Trophoblast cell (in vitro differentiated cells and primary cell): ENCODE measurements around the gene RTBDN.
A peak's percentile ranks its signal among the peaks of the same experiment; 100 is the strongest.

Source experiments
- DNase-seq, 2 donors: peaks; one replicate each; pipeline ENCODE4 v3.0.0-alpha.2; 2016
- H2AFZ ChIP-seq: 2 replicates; pipeline ENCODE4 v1.6.1; 2013; ENCODE audit warnings: low read length, moderate library complexity, mild to moderate bottlenecking; ENCODE audit not compliant: insufficient read depth, poor library complexity
- H2AK5ac ChIP-seq: 2 replicates; pipeline ENCODE4 v1.6.1; 2013; ENCODE audit warnings: mild to moderate bottlenecking, low read length
- H2BK120ac ChIP-seq: 2 replicates; pipeline ENCODE4 v1.6.1; 2013; ENCODE audit warnings: low read length, mild to moderate bottlenecking, moderate library complexity; ENCODE audit not compliant: insufficient read depth, poor library complexity
- H2BK12ac ChIP-seq: 2 replicates; pipeline ENCODE4 v1.6.1; 2013; ENCODE audit warnings: mild to moderate bottlenecking, low read length, moderate library complexity
- H2BK5ac ChIP-seq: 2 replicates; pipeline ENCODE4 v1.6.1; 2013; ENCODE audit warnings: low read length, low read depth, moderate library complexity, mild to moderate bottlenecking; ENCODE audit not compliant: poor library complexity
- H3K14ac ChIP-seq: 2 replicates; pipeline ENCODE4 v1.6.1; 2013; ENCODE audit warnings: mild to moderate bottlenecking, low read length
- H3K18ac ChIP-seq: 2 replicates; pipeline ENCODE4 v1.6.1; 2013; ENCODE audit warnings: mild to moderate bottlenecking, low read length
- H3K23ac ChIP-seq: 2 replicates; pipeline ENCODE4 v1.6.1; 2013; ENCODE audit warnings: low read length
- H3K27ac ChIP-seq: 2 replicates; pipeline ENCODE4 v1.5.1; 2013; ENCODE audit warnings: low read depth, mild to moderate bottlenecking, inconsistent platforms, low read length, moderate library complexity
- H3K27me3 ChIP-seq: 2 replicates; pipeline ENCODE4 v1.6.1; 2013; ENCODE audit warnings: inconsistent platforms, mild to moderate bottlenecking, low read length, moderate library complexity; ENCODE audit not compliant: insufficient read depth
- H3K36me3 ChIP-seq, 2 experiments: 1 replicate in 1 of 2; 2 replicates in 1 of 2; pipeline ENCODE4 v1.6.1; 2013; ENCODE audit warnings: low read length in 2 of 2, mild to moderate bottlenecking in 2 of 2, moderate library complexity in 1 of 2; ENCODE audit not compliant: insufficient read depth in 2 of 2, control insufficient read depth in 1 of 2
- H3K4ac ChIP-seq: 2 replicates; pipeline ENCODE4 v1.6.1; 2013; ENCODE audit warnings: low read depth, mild to moderate bottlenecking, low read length, moderate library complexity
- H3K4me1 ChIP-seq, 2 experiments: 1 replicate in 1 of 2; 2 replicates in 1 of 2; pipeline ENCODE4 v1.6.1; 2013; ENCODE audit warnings: low read length in 2 of 2, mild to moderate bottlenecking in 2 of 2, moderate library complexity in 1 of 2; ENCODE audit not compliant: insufficient read depth in 2 of 2, control insufficient read depth in 1 of 2
- H3K4me2 ChIP-seq: 2 replicates; pipeline ENCODE4 v1.6.1; 2013; ENCODE audit warnings: inconsistent platforms, mild to moderate bottlenecking, low read length, moderate library complexity
- H3K4me3 ChIP-seq: 2 replicates; pipeline ENCODE4 v1.5.1; 2013; ENCODE audit warnings: mild to moderate bottlenecking, low read depth, low read length, inconsistent platforms
- H3K79me1 ChIP-seq: one replicate; pipeline ENCODE4 v1.6.1; 2013; ENCODE audit warnings: low read length
- H3K79me2 ChIP-seq: 2 replicates; pipeline ENCODE4 v1.6.1; 2013; ENCODE audit warnings: low read length, mild to moderate bottlenecking; ENCODE audit not compliant: control insufficient read depth, insufficient read depth, poor library complexity
- H3K9ac ChIP-seq: 2 replicates; pipeline ENCODE4 v1.6.1; 2013; ENCODE audit warnings: mild to moderate bottlenecking, low read length
- H3K9me3 ChIP-seq: 2 replicates; pipeline ENCODE4 v1.6.1; 2013; ENCODE audit warnings: low read depth, mild to moderate bottlenecking, control low read depth, inconsistent platforms, low read length; ENCODE audit not compliant: insufficient read depth
- H4K12ac ChIP-seq: 2 replicates; pipeline ENCODE4 v1.6.1; 2013; ENCODE audit warnings: low read depth, mild to moderate bottlenecking, low read length, moderate library complexity
- H4K8ac ChIP-seq: 2 replicates; pipeline ENCODE4 v1.6.1; 2013; ENCODE audit warnings: low read depth, mild to moderate bottlenecking, low read length, moderate library complexity
- H4K91ac ChIP-seq: one replicate; pipeline ENCODE4 v1.6.1; 2013; ENCODE audit warnings: low read depth, mild to moderate bottlenecking, low read length, moderate library complexity
- WGBS: extraction: QIAGEN DNeasy Blood & Tissue Kit; methylation state at CpG from one replicate; pipeline ENCODE4 v1.1.7; 2013; ENCODE audit warnings: missing lambda C conversion rate; ENCODE audit not compliant: insufficient read length, insufficient coverage; ENCODE audit errors: extremely low coverage; 5-methylcytosine and 5-hydroxymethylcytosine counted together

Gene RTBDN

DNA sequence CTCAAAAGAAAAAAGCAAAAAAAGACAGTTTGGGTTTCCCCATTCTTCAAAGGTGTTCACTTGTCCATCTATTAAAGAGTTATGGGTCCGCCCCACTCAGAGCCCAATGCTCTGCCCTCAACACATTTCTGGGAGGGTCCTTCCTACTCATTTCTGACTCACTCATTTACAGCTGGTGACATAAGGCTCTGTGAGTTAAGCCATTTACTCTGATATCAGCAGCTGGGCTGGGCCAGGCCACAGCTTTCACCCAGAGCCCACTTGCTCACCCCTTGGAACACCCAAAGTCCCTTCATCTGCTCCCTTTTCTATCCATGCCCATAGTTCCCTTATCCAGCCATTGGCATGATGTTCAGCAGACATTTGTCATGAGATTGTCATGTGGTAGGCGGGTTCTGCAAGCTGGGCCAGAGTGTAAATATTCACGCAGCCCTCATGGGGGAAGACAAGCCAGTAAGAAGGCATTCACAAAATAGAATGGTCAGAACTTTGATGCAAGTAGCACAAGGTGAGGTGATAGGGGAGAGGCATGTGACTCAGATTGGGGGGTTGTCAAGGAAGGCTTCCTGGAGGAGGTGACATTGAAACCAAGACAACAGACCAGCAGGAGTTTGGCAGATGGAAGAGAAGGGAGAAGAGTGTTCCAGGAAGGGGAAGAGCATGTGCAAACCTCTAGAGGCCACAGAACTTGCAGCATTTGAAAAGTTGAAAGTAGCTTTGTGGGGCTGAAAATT lies 9.8 kb upstream of the RTBDN start:
- H4K8ac ChIP-seq = no peak overlapping the region
- no peak overlapping the region for H3K14ac ChIP-seq
- no peak overlapping the region for H3K27ac ChIP-seq
- no peak overlapping the region for H3K18ac ChIP-seq
- H3K79me2 ChIP-seq = no peaks in the 10 kb centered on the region
- H3K4me2 ChIP-seq = no peak overlapping the region
- H3K27me3 ChIP-seq = peaks cover 4% of the 10 kb centered on the region
- no peak overlapping the region for H2BK12ac ChIP-seq
- peak in 1 of 2 donors; percentile 46 for DNase-seq
- H3K36me3 ChIP-seq = no peaks in the 10 kb centered on the region
- H2AFZ ChIP-seq = no peak overlapping the region
- no peaks in the 10 kb centered on the region for H3K79me1 ChIP-seq
- H3K4me1 ChIP-seq = peaks cover 3 to 10% of the 10 kb centered on the region in 2 experiments
- no peak overlapping the region for H2AK5ac ChIP-seq
- H3K9me3 ChIP-seq = peaks cover 8% of the 10 kb centered on the region
- no CpG with 5 or more reads among the region's 3 CpGs for WGBS
- H2BK5ac ChIP-seq = no peak overlapping the region
- H3K4me3 ChIP-seq = no peak overlapping the region
- no peak overlapping the region for H3K9ac ChIP-seq
- no peak overlapping the region for H4K91ac ChIP-seq
- H3K4ac ChIP-seq = no peak overlapping the region
- H4K12ac ChIP-seq = no peak overlapping the region
- no peak overlapping the region for H2BK120ac ChIP-seq
- no peak overlapping the region for H3K23ac ChIP-seq

DNA sequence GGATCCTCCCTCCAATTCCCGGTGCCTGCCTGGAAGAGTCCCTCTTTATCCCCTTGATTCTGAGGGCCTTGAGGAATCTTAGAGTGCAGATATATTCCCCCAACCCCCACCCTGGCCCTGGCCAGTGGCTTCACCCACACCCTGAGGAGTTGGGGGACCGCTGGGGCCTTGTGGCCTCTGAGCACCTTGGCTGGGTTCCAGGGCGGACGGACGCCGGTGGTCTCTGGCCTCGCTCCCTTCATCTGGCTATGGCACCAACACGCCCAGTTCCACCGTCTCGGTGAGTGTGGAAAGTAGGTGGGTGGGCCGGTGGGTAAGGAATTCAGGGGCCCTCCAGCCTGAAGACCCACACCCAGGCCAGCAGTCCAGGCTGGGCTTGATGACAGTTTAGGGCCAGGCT lies 8.9 kb upstream of the RTBDN start:
- Histone ChIP-seq H4K12ac (no peak overlapping the region), H4K8ac (no peak overlapping the region), H3K79me2 (no peaks in the 10 kb centered on the region), H3K4ac (no peak overlapping the region), H3K36me3 (no peaks in the 10 kb centered on the region), H2BK5ac (no peak overlapping the region), H4K91ac (no peak overlapping the region), H3K23ac (no peak overlapping the region), H2AFZ (no peak overlapping the region), H3K18ac (no peak overlapping the region), H3K79me1 (no peaks in the 10 kb centered on the region), H3K9ac (no peak overlapping the region), H2BK120ac (no peak overlapping the region), H2BK12ac (no peak overlapping the region), H3K4me2 (no peak overlapping the region), H3K14ac (no peak overlapping the region), H3K4me1 (peaks cover 3 to 10% of the 10 kb centered on the region in 2 experiments), H3K27me3 (peaks cover 12% of the 10 kb centered on the region), H3K27ac (no peak overlapping the region), H3K9me3 (peaks cover 8% of the 10 kb centered on the region), H3K4me3 (no peak overlapping the region), H2AK5ac (no peak overlapping the region)
- no CpG with 5 or more reads among the region's 11 CpGs for WGBS
- DNase-seq = no peak

DNA sequence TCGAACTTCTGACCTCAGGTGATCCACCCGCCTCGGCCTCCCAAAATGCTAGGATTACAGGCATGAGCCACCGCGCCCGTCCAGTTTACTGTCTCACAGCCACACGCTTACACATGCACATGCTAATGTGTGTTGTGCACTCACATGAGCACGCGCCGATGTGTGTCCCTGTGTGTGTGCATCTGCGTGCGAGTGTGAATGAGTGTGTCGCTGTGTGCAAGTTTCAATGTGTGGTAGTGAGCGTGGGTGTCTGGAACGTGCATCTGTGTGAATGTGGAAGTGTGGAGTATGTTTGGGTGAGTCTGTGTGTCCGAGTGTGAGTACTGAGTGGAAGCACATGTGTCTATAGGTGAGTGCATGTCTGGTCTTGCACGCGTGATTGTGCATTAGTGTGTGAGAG lies 8.1 kb upstream of the RTBDN start:
- no CpG with 5 or more reads among the region's 18 CpGs for WGBS
- H2AK5ac ChIP-seq = no peak overlapping the region

DNA sequence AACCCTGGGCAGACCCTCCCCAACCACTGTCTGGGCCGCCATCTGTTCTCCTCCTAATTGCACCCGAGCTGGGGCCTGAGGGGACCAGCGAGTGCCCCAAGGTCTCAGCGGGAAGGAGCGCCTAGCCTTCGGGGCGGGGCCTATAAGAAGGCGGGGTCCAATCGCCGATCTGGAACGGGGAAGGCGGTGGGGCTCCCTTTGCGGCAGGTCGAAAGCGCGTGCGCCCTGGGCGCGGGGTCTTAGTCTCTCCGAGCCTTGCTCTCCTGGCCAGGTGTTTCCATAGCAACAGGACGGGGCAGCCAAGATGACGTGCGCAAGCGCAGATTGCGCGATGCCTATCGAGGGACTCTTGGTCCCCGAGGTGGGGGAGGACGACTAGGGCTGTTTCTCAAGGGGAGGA lies 6.7 kb upstream of the RTBDN start:
- Histone ChIP-seq H3K27ac (no peak overlapping the region), H2BK5ac (no peak overlapping the region), H4K8ac (no peak overlapping the region), H3K27me3 (peaks cover 12% of the 10 kb centered on the region), H3K9ac (no peak overlapping the region), H3K4me3 (peak overlapping the region; percentile 18), H3K4me1 (peaks cover 3 to 12% of the 10 kb centered on the region in 2 experiments), H2AK5ac (no peak overlapping the region), H2AFZ (peak overlapping the region; percentile 32), H3K79me1 (no peaks in the 10 kb centered on the region), H4K12ac (no peak overlapping the region), H3K14ac (no peak overlapping the region), H4K91ac (no peak overlapping the region), H2BK12ac (no peak overlapping the region), H3K9me3 (peaks cover 4% of the 10 kb centered on the region), H3K23ac (no peak overlapping the region), H3K4ac (no peak overlapping the region), H3K18ac (no peak overlapping the region), H3K4me2 (peak overlapping the region; percentile 72), H3K79me2 (no peaks in the 10 kb centered on the region), H2BK120ac (no peak overlapping the region), H3K36me3 (no peaks in the 10 kb centered on the region)
- DNase-seq = peak in 1 of 2 donors; percentile 27
- no CpG with 5 or more reads among the region's 29 CpGs for WGBS

More for the DNA sequence above, 8.1 kb upstream of the RTBDN start:
- no peak overlapping the region for H3K18ac ChIP-seq
- H2BK5ac ChIP-seq = no peak overlapping the region
- H3K23ac ChIP-seq = peak overlapping the region; percentile 54
- H4K8ac ChIP-seq = no peak overlapping the region
- H3K4me1 ChIP-seq = peaks cover 3 to 9% of the 10 kb centered on the region in 2 experiments
- DNase-seq = no peak
- no peak overlapping the region for H4K91ac ChIP-seq
- peaks cover 4% of the 10 kb centered on the region for H3K9me3 ChIP-seq
- H3K27me3 ChIP-seq = peaks cover 12% of the 10 kb centered on the region
- H3K36me3 ChIP-seq = no peaks in the 10 kb centered on the region
- H3K27ac ChIP-seq = no peak overlapping the region
- H2BK12ac ChIP-seq = no peak overlapping the region
- no peak overlapping the region for H4K12ac ChIP-seq
- H3K4me2 ChIP-seq = no peak overlapping the region
- no peak overlapping the region for H3K9ac ChIP-seq
- H3K79me1 ChIP-seq = no peaks in the 10 kb centered on the region
- H3K4me3 ChIP-seq = no peak overlapping the region
- H2BK120ac ChIP-seq = no peak overlapping the region
- no peak overlapping the region for H3K4ac ChIP-seq
- no peaks in the 10 kb centered on the region for H3K79me2 ChIP-seq
- H3K14ac ChIP-seq = no peak overlapping the region
- H2AFZ ChIP-seq = no peak overlapping the region
